ENCODE data around the gene QSER1. TPM values are rescaled to one million over a fixed set of nuclear protein-coding genes. Genes with fewer than 3 reads are reported as not detected.

The QSER1 gene
- total RNA-seq, 1 donor from 2014 or later: 75.3 TPM

DNA sequence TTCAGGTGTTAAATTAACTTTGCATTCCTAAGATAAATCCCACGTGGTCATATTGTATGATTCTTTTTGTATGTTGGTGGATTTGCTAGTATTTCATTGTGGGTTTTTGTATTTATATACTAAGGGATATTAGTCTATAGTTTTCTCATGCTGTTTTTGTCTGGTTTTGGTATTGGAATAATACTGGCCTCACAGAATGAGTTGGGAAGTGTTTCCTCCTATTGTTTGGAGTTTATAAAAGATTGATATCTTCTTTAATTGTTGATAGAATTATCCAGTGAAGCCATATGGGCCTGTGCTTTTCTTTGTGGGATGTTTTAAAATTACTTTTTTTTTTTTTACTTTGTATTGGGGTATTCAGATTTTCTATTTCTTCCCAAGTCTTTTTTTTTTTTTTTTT is 59.8 kb downstream of the QSER1 start:
- no peak overlapping the region for H3K27ac Mint-ChIP-seq (ENCODE audit: unreplicated experiment)
- H3K27me3 Mint-ChIP-seq (ENCODE audit: unreplicated experiment): peaks cover 2% of the 10 kb centered on the region
- no peak overlapping the region for H3K4me3 Mint-ChIP-seq (ENCODE audit: unreplicated experiment)
- H3K4me1 Mint-ChIP-seq (ENCODE audit: low read depth, unreplicated experiment): no peaks in the 10 kb centered on the region
- DNase-seq: no peak
- TF ChIP-seq, protein P1, sequence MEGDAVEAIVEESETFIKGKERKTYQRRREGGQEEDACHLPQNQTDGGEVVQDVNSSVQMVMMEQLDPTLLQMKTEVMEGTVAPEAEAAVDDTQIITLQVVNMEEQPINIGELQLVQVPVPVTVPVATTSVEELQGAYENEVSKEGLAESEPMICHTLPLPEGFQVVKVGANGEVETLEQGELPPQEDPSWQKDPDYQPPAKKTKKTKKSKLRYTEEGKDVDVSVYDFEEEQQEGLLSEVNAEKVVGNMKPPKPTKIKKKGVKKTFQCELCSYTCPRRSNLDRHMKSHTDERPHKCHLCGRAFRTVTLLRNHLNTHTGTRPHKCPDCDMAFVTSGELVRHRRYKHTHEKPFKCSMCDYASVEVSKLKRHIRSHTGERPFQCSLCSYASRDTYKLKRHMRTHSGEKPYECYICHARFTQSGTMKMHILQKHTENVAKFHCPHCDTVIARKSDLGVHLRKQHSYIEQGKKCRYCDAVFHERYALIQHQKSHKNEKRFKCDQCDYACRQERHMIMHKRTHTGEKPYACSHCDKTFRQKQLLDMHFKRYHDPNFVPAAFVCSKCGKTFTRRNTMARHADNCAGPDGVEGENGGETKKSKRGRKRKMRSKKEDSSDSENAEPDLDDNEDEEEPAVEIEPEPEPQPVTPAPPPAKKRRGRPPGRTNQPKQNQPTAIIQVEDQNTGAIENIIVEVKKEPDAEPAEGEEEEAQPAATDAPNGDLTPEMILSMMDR (IDR thresholded peaks at IDR 0.05; ENCODE audit: partially characterized antibody, unreplicated experiment): no peak
- H3K36me3 Mint-ChIP-seq (ENCODE audit: unreplicated experiment): no peaks in the 10 kb centered on the region
- no peaks in the 10 kb centered on the region for H3K9me3 Mint-ChIP-seq (ENCODE audit: unreplicated experiment)

DNA sequence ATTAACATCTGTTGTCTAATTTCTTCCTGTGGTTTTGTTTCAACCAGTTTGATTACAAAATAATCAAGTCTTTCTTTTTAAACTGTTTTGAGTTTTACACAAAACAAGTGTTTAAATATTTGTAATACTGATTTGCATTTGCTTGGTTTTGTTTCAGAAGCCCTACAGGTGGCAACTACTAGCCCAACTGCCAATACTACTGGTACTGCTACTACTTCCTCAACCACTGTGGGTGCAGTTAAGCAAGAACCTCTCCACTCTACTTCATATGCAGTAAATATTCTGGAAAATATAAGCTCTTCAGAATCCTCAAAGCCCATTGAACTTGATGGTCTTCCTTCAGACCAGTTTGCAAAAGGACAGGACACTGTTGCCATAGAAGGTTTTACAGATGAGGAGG is 61.1 kb downstream of the QSER1 start:
- H3K27me3 Mint-ChIP-seq (ENCODE audit: unreplicated experiment): peaks cover 2% of the 10 kb centered on the region
- H3K36me3 Mint-ChIP-seq (ENCODE audit: unreplicated experiment): no peaks in the 10 kb centered on the region
- H3K4me3 Mint-ChIP-seq (ENCODE audit: unreplicated experiment): no peak overlapping the region
- H3K4me1 Mint-ChIP-seq (ENCODE audit: low read depth, unreplicated experiment): no peaks in the 10 kb centered on the region
- DNase-seq: no peak
- H3K9me3 Mint-ChIP-seq (ENCODE audit: unreplicated experiment): no peaks in the 10 kb centered on the region
- TF ChIP-seq, protein P1 (IDR thresholded peaks at IDR 0.05; ENCODE audit: partially characterized antibody, unreplicated experiment): no peak
- no peak overlapping the region for H3K27ac Mint-ChIP-seq (ENCODE audit: unreplicated experiment)

DNA sequence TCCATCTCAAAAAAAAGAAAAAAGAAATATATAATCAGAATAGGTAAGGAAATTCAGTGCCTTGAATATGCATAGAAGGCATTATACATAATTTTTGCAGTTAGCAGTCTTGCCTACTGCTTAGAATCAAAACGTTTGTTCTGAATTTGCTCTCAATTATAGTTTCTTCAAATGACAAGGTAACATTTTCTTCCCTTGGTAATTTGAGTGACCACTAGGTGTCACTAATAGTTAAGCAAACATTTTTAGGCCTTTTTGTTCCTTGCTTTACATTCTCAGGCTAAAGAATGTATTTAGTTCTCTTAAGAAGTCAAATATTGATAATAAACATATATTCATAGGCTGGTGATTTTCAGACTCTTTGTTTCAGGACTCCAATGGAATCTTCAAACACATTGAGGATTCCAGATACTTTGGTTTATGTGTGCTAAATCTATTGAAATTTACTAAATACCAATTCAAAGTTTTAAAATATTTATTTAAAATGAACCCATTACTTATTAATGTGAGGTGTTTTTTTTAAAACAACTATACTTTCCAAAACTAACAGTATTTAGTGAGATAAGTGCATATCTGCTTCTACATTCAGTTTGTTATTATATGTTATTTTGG is 68.0 kb downstream of the QSER1 start:
- no peak for DNase-seq
- TF ChIP-seq, protein P1 (IDR thresholded peaks at IDR 0.05; ENCODE audit: partially characterized antibody, unreplicated experiment): peak; percentile 77
- Mint-ChIP-seq H3K4me1 (ENCODE audit: low read depth, unreplicated experiment) (no peaks in the 10 kb centered on the region), H3K36me3 (ENCODE audit: unreplicated experiment) (no peaks in the 10 kb centered on the region), H3K27me3 (ENCODE audit: unreplicated experiment) (peaks cover 6% of the 10 kb centered on the region), H3K27ac (ENCODE audit: unreplicated experiment) (no peak overlapping the region), H3K9me3 (ENCODE audit: unreplicated experiment) (peaks cover 3% of the 10 kb centered on the region), H3K4me3 (ENCODE audit: unreplicated experiment) (no peak overlapping the region)

DNA sequence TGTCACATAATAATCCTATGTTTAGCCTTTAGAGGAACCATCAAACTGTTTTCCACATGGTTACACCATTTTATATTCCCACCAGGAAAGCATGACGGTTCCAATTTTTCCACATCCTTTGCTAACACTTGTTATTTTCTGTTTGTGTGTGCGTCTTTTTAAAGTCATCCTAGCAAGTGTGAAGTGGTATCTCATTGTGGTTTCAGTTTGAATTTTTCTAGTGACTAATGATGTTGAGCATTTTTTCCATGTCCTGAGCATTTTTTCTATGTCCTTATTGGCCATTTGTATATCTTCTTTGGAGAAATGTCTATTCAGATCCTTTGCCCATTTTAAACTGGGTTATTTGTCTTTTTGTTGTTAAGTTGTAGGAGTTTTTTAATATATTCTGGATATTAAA is 69.4 kb downstream of the QSER1 start:
- peaks cover 4% of the 10 kb centered on the region for H3K27me3 Mint-ChIP-seq (ENCODE audit: unreplicated experiment)
- H3K27ac Mint-ChIP-seq (ENCODE audit: unreplicated experiment): no peak overlapping the region
- no peak overlapping the region for H3K4me3 Mint-ChIP-seq (ENCODE audit: unreplicated experiment)
- no peaks in the 10 kb centered on the region for H3K4me1 Mint-ChIP-seq (ENCODE audit: low read depth, unreplicated experiment)
- peaks cover 5% of the 10 kb centered on the region for H3K9me3 Mint-ChIP-seq (ENCODE audit: unreplicated experiment)
- no peak for DNase-seq
- no peaks in the 10 kb centered on the region for H3K36me3 Mint-ChIP-seq (ENCODE audit: unreplicated experiment)
- TF ChIP-seq, protein P1 (IDR thresholded peaks at IDR 0.05; ENCODE audit: partially characterized antibody, unreplicated experiment): no peak

DNA sequence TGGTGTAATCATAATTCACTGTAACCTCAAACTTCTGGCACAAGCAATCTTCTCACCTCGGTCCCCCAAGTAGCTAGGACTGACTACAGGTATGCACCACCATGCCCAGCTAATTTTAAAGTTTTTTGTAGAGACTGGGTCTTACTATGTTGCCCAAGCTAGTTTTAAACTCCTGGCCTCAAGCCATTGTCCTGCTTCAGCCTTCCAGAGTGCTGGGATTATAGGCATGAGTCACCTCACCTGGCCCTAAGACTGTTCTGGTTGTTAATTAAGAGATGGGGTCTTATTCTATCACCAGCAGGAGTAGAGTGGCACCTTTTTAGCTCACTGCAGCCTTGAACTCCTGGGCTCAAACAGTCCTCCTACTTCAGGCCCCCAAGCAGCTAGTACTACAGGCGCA is 71.1 kb downstream of the QSER1 start:
- Mint-ChIP-seq H3K4me3 (ENCODE audit: unreplicated experiment) (no peak overlapping the region), H3K4me1 (ENCODE audit: low read depth, unreplicated experiment) (no peaks in the 10 kb centered on the region), H3K27ac (ENCODE audit: unreplicated experiment) (no peak overlapping the region), H3K9me3 (ENCODE audit: unreplicated experiment) (peaks cover 5% of the 10 kb centered on the region), H3K36me3 (ENCODE audit: unreplicated experiment) (no peaks in the 10 kb centered on the region), H3K27me3 (ENCODE audit: unreplicated experiment) (peaks cover 4% of the 10 kb centered on the region)
- no peak for DNase-seq
- TF ChIP-seq, protein P1 (IDR thresholded peaks at IDR 0.05; ENCODE audit: partially characterized antibody, unreplicated experiment): no peak
